ENCODE measurements around the gene SOCS6. TPM values are rescaled to one million over a fixed set of nuclear protein-coding genes. Genes with fewer than 3 reads are reported as not detected.

Gene SOCS6
- total RNA-seq, 1 donor, result 38.7 TPM

- Histone ChIP-seq H3K27ac (ENCODE audit: low read depth, low read length) (peak overlapping the region; percentile 55), H3K79me2 (ENCODE audit: insufficient read depth, low read length) (peaks cover 68% of the 10 kb centered on the region), H3K9me3 (ENCODE audit: low read depth, low read length) (no peaks in the 10 kb centered on the region), H3K4me3 (ENCODE audit: insufficient read depth, low read length) (peak overlapping the region; percentile 77), H3K27me3 (ENCODE audit: insufficient read depth, low read length) (no peaks in the 10 kb centered on the region), H3K4me2 (ENCODE audit: insufficient read depth, low read length) (peak overlapping the region; percentile 84), H3K36me3 (ENCODE audit: insufficient read depth, low read length) (no peaks in the 10 kb centered on the region), H4K20me1 (ENCODE audit: insufficient read depth, low read length) (peaks cover 38% of the 10 kb centered on the region), H2AFZ (ENCODE audit: low read length) (no peak overlapping the region), H3K4me1 (ENCODE audit: insufficient read depth, low read length) (peaks cover 33% of the 10 kb centered on the region)
- TF ChIP-seq CTCF (IDR thresholded peaks at IDR 0.05; ENCODE audit: extremely low read depth, low read depth, low read length), result no peak
- peak; percentile 54 for DNase-seq (ENCODE audit: insufficient read length, low spot score, missing footprints)
Measured at GRCh38 chr18:70291295-70291574, 2.4 kb downstream of the SOCS6 start.

DNA sequence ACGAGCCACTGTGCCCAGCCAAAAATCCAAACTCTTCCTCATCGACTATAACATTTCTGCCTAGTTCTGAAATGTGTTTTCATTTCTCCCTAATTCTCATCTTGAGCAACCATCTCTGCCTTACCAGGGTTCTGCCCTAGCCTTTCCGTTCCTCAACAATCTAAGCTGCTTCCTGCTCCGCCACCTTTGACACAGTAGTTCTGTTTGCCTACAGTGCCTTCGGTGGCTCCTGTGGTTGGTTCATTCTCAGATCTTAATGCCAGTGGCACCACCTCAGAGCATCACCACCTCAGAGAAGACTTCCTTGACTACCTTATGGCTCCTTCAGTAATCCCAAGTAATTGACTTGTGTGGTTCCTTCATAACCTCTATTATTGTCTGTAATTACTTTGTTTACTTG is 3.8 kb downstream of the SOCS6 start:
- no peak for TF ChIP-seq CTCF (IDR thresholded peaks at IDR 0.05; ENCODE audit: extremely low read depth, low read depth, low read length)
- Histone ChIP-seq H3K36me3 (ENCODE audit: insufficient read depth, low read length) (no peaks in the 10 kb centered on the region), H3K27me3 (ENCODE audit: insufficient read depth, low read length) (no peaks in the 10 kb centered on the region), H3K4me3 (ENCODE audit: insufficient read depth, low read length) (no peak overlapping the region), H3K9me3 (ENCODE audit: low read depth, low read length) (no peaks in the 10 kb centered on the region), H3K4me2 (ENCODE audit: insufficient read depth, low read length) (peak overlapping the region; percentile 43), H3K27ac (ENCODE audit: low read depth, low read length) (peak overlapping the region; percentile 5), H4K20me1 (ENCODE audit: insufficient read depth, low read length) (peaks cover 40% of the 10 kb centered on the region), H3K79me2 (ENCODE audit: insufficient read depth, low read length) (peaks cover 82% of the 10 kb centered on the region), H3K4me1 (ENCODE audit: insufficient read depth, low read length) (peaks cover 40% of the 10 kb centered on the region), H2AFZ (ENCODE audit: low read length) (no peak overlapping the region)
- DNase-seq (ENCODE audit: insufficient read length, low spot score, missing footprints), result no peak

DNA sequence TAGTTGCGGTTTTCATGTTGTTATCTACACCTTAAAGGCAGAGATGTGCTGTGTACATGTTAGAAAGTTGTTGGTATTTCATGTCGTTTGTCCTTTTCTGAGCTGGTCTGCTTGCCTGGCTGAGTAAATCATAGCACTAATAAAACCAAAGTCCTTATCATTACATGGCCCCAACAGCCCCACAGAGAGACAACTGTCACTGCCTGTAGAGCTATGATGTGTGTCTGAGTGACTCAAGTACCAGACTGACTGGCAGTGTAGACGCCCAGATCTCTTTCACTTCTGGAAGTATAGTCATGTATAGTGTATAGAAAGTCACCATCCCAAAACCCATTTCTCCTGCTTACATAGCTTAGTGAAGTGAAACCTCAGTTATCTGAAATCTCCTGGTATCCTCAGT is 4.3 kb downstream of the SOCS6 start:
- H4K20me1 ChIP-seq (ENCODE audit: insufficient read depth, low read length), result peaks cover 40% of the 10 kb centered on the region
- no peak for TF ChIP-seq CTCF (IDR thresholded peaks at IDR 0.05; ENCODE audit: extremely low read depth, low read depth, low read length)
- no peaks in the 10 kb centered on the region for H3K9me3 ChIP-seq (ENCODE audit: low read depth, low read length)
- H3K27ac ChIP-seq (ENCODE audit: low read depth, low read length), result peak overlapping the region; percentile 5
- H3K4me2 ChIP-seq (ENCODE audit: insufficient read depth, low read length), result peak overlapping the region; percentile 43
- H3K79me2 ChIP-seq (ENCODE audit: insufficient read depth, low read length), result peaks cover 87% of the 10 kb centered on the region
- no peak overlapping the region for H2AFZ ChIP-seq (ENCODE audit: low read length)
- no peaks in the 10 kb centered on the region for H3K36me3 ChIP-seq (ENCODE audit: insufficient read depth, low read length)
- H3K27me3 ChIP-seq (ENCODE audit: insufficient read depth, low read length), result no peaks in the 10 kb centered on the region
- peak; percentile 73 for DNase-seq (ENCODE audit: insufficient read length, low spot score, missing footprints)
- no peak overlapping the region for H3K4me3 ChIP-seq (ENCODE audit: insufficient read depth, low read length)
- H3K4me1 ChIP-seq (ENCODE audit: insufficient read depth, low read length), result peaks cover 40% of the 10 kb centered on the region

DNA sequence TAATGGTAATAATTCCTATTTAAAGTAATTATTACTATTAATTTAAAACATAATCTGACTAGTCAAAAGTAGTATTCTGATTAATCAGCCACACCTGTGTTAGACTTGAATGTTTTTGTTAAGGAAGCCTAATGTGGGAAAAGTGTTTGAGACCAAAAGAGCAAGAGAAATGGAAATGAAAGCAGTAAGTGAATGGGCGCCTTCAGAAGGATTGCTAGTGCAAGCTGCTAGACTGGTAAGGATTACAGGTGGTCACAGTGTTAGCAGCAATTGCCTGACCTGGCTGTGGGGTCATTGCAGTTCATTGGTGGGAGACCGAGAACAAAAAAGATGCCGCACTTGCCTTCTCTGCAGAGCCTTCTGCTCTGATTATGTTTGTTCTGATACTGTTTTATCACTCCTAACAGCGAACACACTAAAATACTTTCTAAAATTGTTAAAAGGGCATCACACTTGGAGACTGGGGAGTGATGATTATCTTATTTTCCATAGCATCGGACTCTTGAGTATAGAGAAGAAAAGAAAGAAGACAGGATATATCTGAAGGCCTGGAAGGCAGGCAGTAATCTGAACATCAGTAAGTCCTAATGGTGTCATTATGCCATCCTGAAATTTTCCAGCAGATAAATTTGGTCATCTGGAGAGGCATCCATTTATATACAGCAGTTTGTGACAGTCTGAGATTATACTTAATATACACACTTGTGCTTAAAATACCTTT is 5.8 kb downstream of the SOCS6 start:
- H4K20me1 ChIP-seq (ENCODE audit: insufficient read depth, low read length), result peaks cover 47% of the 10 kb centered on the region
- peaks cover 100% of the 10 kb centered on the region for H3K79me2 ChIP-seq (ENCODE audit: insufficient read depth, low read length)
- H3K4me1 ChIP-seq (ENCODE audit: insufficient read depth, low read length), result peaks cover 40% of the 10 kb centered on the region
- H3K27me3 ChIP-seq (ENCODE audit: insufficient read depth, low read length), result no peaks in the 10 kb centered on the region
- H3K4me3 ChIP-seq (ENCODE audit: insufficient read depth, low read length), result no peak overlapping the region
- H2AFZ ChIP-seq (ENCODE audit: low read length), result no peak overlapping the region
- H3K9me3 ChIP-seq (ENCODE audit: low read depth, low read length), result no peaks in the 10 kb centered on the region
- peak overlapping the region; percentile 42 for H3K27ac ChIP-seq (ENCODE audit: low read depth, low read length)
- DNase-seq (ENCODE audit: insufficient read length, low spot score, missing footprints), result no peak
- TF ChIP-seq CTCF (IDR thresholded peaks at IDR 0.05; ENCODE audit: extremely low read depth, low read depth, low read length), result no peak
- H3K36me3 ChIP-seq (ENCODE audit: insufficient read depth, low read length), result no peaks in the 10 kb centered on the region
- peak overlapping the region; percentile 79 for H3K4me2 ChIP-seq (ENCODE audit: insufficient read depth, low read length)
